HG02970 (cell line): ENCODE measurements around the gene TSC22D2.

Experiments
- ATAC-seq: cut with Tn5 transposase; IDR thresholded peaks from one replicate; pipeline ENCODE4 v1.9.1; 2021; ENCODE audit warnings: mild to moderate bottlenecking, moderate library complexity, moderate number of reproducible peaks; ENCODE audit not compliant: unreplicated experiment, low FRiP score

Gene TSC22D2

GRCh38 chr3:150408221-150409124 is at the start of gene TSC22D2:
Gene TSC22D2 (plus strand): TSS chr3:150408298. CDS start chr3:150409351, 1,053 bp downstream.
- peak; percentile 69 for ATAC-seq

GRCh38 chr3:150359381-150359780 is 48.7 kb upstream of the TSC22D2 start:
- ATAC-seq = no peak

DNA sequence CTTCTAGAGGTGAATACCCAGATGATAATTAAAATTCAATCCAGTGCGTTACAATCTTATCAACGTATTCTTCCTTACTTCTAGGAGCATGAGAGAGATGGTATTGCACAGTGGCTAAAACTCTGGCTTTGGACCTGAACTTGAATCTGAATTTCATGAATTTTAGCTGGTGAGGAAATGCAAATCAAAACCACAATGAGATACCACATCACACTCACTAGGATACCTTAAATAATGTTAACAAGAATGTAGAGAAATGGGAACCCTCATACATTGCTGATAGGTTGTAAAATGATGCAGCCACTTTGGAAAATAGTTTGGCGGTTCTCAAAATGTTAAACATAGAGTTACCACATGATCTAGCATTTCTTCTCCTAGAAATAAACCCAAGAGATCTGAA is 47.1 kb upstream of the TSC22D2 start:
- ATAC-seq = no peak

GRCh38 chr3:150362515-150363302 is 45.4 kb upstream of the TSC22D2 start:
- ATAC-seq = no peak

- no peak for ATAC-seq
These were observed 44.7 kb upstream of the TSC22D2 start for GRCh38 chr3:150363420-150363819.

DNA sequence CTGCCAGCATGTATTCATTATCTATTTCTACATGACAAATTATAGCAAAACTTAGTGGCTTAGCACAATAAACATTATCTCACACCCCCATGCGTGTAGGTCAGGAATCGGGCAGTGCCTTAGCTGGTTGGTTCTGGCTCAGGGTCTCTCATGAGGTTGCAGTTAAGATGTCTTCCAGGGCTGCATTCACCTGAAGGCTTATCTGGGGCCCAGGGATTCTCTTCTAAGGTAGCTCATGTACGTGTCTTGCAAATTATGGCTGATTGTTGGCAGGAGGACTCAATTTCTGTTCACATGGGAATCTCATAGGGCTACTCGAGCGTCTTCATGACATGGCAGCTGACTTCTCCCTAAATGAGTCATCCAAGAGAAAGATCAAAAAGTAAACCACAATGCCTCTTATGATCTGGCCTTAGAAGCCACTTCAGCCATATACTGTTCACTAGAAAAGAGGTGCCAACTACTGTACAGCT is 42.9 kb upstream of the TSC22D2 start:
- no peak for ATAC-seq

GRCh38 chr3:150367757-150368156 is 40.3 kb upstream of the TSC22D2 start:
- ATAC-seq = no peak

- ATAC-seq = no peak
These were observed 37.9 kb upstream of the TSC22D2 start for GRCh38 chr3:150370122-150370602.

DNA sequence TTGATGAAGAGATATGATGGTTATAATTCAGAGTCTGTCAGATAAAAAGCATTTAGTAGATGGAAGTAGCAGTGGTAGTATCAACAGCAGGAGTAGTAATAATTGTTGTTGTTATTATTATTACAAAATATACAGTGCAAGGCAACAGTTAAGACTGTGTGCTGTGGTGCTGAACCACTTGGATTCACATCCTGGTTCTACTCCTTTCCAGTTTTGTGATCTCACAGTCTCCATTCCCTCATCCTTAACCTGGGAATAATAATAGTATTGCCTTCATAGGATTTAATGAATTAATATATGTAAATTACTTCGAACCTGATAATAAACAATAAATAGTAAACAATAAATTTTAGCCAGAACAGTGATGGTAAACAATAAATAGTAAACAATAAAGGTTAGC is 37.1 kb upstream of the TSC22D2 start:
- ATAC-seq = no peak

DNA sequence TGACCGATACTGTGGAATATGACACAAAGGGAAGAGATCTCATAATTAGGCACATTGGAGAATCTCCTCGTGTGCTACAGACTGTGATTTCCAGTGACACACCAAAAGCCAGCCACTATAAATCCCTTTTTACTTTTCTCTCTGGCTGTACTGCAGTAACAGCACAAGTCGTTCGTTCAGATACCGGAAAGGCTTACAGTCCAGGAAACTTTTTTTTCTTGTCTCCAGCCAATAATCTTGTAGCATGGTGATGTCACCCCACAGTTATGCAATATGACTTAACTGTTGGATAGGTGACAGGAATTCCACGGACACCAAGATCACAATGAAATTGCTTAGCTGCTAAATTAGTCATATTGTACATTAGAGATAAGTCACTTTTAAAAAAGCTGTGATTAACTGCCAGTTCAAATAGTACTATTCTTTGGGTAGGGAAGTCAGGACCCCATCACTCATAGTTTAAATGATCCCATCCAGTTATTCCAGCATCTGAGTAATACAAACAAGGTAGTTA is 36.3 kb upstream of the TSC22D2 start:
- ATAC-seq = no peak

GRCh38 chr3:150372320-150372719 is 35.8 kb upstream of the TSC22D2 start:
- ATAC-seq = no peak

GRCh38 chr3:150372722-150373121 is 35.4 kb upstream of the TSC22D2 start:
- no peak for ATAC-seq

DNA sequence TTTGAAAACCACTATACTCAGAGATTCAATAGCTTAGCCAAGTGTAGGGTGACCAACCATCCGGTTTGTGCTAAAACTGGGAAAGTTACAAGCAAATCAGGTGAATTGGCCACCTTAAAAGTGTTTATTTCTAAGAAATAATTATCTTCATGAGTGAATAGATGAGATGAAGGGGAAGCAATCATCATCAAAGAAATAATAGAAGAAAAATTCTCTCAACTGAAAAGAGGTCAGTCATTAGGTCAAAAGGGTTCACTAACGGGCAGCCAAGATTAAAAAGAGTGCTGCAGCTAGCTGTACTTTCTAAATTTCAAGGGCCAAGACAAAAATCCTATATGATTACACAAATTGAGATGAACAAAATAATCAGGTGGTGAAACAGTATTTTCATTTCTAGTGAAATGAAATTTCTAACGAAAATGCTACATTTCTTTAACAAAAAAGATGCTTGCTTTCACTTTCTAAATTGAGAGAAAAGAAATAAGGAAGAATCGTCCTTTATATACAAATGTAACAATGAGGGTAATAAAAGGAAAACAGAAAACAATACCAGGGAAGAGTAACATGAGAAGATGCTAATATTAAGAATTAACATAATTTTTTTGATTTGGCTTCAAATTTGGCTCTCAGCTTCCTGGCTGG is 34.7 kb upstream of the TSC22D2 start:
- ATAC-seq = no peak

GRCh38 chr3:150374975-150375374 is 33.1 kb upstream of the TSC22D2 start:
- no peak for ATAC-seq

DNA sequence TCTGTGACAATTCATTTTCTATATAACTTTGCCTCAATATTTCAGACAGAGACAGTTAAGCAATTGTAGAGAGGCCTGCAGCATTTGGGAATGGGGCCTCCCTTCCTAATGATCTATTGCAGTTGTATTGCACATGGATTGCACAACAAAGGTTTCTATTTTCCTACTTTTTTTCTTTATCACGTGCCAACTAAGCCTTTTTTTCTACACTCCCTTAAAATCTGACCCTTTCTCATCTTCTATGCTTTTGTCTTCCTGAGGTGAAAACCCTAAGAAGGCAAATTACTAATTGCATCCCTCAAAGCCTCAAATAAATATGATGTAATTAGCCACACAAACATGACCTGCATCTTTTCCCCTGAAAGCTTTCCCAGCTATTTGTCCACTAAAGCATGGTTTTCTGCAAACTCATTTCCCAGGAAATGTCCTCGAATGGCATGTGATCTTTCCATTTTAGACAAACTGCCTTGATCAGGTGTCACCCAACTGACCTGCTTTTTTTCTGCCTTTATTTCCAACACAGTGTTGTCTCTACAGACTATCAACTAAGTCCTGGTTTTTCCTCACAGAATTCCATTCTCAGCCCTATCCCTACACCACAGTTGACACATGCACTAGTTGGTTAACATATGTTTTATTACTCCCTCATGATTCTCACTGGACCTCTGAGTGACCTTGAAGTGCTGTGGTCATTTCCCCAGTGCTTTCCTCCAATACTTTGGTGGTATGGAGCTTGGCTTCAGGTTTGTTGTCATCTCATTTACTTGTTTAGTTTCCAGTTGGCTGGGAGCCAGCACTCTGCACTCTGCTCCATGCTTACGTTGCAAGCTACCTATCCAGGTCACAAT is 31.9 kb upstream of the TSC22D2 start:
- ATAC-seq = no peak

DNA sequence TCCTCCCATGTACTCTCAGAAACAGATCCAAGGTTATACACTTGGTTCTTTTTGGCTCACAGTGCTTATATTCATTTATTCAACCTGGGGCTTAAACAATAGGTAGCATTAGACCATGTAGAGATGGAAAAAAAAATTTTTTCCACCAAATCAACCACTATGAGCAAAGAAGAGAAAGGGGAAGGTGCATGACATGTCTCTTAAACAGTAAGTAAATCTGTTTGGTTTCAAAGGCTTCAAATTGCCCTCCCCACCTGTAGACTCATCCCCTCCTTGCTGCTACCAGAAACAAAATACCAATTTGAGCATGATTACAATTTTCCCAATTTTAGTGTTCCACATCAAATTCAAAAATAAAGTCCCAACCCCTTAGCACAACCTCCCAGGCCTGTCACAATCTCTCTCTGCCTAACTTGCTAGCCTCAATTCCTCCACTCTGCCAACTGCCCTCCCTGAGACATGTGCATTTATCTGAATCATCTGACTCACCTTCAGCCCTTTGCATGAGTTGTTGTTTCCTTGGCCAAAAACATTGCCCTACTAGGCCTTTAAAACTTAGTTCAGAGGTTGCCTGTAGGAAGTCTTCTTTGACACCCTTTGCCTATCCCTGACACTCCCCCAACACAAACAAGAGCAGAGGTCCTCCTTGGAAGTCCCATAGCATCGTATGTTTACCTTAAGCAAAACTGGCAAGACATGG is 30.3 kb upstream of the TSC22D2 start:
- ATAC-seq = no peak

DNA sequence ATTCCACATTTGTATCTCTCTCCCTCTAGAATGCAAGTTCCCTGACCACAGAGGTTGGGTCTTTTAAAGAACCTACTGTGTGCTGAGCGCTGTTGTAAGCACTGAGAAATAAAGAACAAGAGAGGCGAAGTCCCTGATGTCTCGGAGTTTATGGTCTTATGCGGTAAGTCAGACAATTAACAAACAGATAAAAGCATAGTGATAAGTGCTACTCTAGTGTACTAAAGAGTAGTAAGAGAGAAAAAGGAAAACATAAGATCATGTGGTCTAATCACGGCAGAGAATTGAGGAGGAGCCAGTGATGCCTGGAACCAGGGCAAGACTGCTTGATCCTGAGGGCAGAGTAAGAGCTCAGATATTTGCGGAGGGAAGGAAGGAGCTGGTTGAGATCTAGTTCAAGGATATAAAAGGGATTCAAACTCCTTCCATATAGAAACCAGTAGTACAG is 29.8 kb upstream of the TSC22D2 start:
- no peak for ATAC-seq

DNA sequence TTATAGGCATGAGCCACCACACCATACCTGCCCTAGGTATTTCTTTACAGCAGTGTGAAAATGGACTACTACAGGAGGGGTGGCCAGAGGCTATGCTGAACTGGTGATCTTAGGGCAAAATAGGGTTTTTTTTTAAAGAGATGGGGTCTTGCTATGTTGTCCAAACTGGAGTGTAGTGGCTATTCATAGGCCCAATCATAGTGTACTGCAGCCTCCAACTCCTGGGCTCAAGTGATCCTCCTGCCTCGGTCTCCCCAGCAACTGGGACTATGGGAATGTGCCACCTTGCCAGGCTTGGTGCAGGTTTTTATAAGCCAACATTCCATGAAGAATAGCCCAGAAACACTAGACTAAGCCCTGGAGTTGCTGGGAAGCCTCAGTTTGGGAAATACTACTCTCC is 28.6 kb upstream of the TSC22D2 start:
- ATAC-seq = no peak
